NCI-H748 (cell line): ENCODE data around the gene SETD3.
A peak's percentile ranks its signal among the peaks of the same experiment; 100 is the strongest.

Experiments
- DNase-seq: peaks from one replicate; lab custom pipeline; 2025; ENCODE audit not compliant: unreplicated experiment; lab: John Stamatoyannopoulos, UW

SETD3 gene

DNA sequence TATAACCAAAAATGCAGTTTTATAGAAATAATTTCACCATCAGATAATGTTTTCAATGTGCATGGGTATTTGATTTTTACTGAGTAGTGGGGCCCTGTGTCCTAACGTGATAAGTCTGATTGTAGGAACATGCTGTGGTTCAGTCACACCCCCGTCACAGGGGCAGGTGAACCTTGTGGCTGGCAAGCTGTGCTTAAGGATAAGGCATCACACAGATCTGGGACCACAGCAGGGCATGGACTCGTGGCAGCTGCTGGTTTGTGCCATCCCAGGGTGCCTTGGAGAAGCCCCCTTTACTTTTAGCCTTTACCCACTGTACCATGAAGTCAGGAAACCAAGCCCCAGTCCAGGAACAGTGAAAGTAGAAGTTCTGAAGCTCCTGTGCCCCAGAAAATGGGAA is 17.2 kb upstream of the SETD3 start:
- DNase-seq: no peak

DNA sequence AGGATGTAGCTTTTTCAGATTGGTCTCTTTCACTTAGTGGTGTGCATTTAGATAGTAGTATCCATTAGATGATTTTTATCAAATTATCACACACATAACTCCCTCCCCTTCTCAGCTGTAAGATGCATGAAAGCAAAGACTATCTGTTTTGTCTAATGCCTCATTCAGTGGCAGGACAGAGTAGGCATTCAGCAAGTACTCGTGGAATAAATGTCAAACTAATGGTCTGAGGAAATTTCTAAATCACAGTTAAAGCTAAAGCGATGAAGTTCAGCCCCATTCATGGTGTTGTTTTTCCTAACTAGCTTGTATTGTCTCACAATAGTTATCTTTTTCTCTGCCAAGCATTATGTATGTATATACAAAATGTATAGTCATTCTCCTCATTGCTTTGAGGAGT is 16.7 kb upstream of the SETD3 start:
- no peak for DNase-seq

DNA sequence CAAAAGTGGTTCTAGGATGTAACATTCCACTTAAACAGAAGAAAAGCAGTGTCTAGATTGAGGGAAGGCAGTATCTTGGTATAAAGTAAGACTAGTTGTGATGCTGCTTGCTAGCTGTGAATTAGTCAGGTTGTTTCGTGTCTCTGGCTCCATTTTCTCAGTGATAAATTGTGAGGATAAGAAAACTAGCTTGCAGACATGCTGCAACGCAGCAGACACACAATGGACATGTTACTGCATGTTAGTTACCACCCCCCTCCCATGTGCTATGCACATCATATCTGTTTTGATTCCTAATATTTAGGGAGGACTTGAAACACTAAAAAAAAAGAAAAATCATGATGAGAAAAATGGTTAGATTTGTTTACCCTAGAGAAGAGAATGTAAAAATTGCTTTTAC is 3.4 kb upstream of the SETD3 start:
- no peak for DNase-seq

DNA sequence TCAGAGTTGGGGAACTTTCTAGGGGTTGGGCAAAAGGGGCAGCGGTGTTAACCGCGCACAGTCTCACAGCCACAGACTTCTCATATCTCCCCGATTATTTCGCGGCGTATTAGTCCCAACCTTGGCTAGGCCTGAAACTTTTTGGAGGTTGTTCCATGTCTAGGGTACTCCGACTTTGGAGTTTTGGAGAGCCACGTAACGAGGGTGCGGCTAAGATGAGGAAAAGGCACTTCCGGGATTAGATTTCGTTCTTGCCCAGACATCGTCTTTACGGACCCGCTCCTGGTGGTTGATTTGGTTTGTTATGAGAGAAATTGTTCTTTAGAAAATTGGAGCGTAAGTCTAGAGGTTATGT is 1.1 kb upstream of the SETD3 start:
- DNase-seq: peak; percentile 50

DNA sequence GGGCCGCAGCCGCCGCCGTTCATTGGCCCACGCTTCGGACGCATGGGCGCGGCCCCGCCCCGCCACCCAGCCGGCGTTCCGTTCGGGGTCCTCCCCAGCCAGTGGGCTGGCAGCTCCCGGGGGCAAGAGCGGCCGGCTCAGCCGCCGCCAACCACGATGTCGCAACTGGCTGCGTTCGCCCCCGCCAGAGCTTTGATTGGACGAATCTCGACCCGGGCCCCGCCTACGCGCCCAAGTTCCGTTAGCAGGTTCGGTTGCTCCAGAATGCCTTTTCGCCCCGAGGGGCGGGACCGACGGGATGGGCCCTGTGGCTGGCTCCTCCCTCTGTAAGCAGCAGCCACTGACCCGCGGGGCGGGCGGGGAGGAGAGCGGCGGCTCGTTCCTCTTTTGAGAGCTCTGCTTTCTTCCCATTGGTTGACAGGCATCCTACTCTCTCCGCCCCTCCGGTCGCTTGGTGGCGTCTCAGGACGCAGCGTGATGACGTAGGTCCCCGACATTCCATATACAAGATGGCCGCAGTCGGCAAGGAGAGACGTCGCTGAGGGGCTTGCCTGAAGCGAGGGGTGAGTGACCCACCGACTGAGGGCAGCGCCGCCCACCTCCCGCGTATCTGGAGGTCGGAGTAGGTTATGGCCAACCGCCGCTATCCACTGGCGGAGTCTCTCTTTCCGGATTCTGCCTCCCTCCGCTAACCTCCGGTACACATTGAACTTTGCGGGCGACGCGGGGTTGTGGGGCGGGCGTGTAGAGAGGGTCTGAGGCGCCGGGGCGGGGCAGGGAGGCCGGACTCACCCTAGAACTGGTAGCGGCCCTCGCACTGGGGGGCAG is 472 bp upstream of the SETD3 start, which contains the start of gene CCNK:
Gene CCNK (plus strand): TSS at position 493 of the 828 bp plus-strand sequence. CDS start 11,269 bp downstream, outside the sequence.
- peak; percentile 100 for DNase-seq

DNA sequence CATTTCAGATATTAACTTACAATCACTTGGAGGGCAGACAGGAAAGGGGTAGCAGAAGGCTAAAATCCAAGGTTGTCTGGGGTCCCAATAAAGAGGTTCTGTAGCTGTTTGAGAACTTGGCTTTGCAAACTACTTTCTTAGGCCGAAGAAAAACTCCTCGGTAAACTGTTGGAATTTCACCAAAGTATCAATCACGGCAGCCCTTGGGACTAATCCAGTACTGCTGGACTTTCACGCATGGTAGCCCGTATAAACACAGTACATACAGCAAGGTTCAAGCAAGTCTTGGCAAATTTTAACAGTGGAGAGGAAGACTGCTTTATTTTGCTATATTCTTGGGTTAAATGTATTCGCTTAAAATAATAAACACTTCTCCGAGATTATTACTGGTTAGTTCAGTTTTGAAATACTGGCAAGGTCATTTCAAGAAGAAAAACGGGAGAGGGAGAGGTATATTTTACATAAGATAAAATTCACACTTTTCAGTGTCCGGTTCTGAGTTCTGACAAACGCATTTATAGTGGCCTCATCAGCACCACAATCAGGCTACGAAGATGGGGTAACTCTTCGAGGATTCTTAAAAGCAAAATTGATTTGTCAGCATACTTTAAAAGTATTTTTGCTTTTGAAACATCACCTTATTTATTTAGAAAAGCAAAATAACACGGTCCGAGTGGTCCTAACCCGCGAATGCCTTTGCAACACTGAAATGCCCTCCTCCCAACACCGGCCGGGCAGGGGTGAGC is 1.3 kb downstream of the SETD3 start:
- DNase-seq: no peak

DNA sequence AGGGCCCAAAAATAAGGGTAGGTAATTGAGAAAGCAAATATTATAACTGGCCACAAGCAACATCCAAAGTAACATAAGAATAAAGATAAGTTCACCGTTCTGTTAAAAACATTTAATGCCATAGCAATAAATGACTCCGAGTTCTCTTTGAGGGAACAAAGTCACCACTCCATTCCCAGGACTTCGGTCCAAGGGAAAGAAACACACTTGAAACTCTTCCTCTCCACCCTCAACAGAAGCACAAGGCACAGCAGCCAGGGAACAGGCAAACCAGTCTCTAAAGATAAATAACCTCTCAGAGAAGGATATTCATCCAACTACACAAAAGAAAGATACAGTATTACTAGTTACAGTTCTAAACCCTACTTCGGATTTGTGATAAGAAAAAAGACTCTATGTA is 2.5 kb downstream of the SETD3 start:
- no peak for DNase-seq

DNA sequence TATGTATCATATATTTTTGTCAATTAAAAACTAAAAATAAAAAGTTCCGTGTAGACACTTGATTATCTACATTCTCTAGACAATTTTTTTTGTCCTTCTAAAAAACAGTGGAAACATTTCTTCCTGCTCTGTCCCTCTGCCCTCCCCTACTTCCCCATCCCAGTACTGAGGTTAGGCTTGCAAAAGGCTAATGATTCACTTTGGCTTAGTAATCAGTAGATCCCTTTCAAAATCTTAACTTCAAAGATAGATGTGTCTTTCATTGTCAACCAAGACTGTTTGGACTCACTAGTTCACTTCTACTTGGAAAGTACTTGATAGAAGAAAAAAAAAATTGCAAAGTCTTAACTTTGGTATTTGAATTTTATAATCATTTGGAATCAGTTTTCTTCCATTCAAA is 3.8 kb downstream of the SETD3 start:
- no peak for DNase-seq

DNA sequence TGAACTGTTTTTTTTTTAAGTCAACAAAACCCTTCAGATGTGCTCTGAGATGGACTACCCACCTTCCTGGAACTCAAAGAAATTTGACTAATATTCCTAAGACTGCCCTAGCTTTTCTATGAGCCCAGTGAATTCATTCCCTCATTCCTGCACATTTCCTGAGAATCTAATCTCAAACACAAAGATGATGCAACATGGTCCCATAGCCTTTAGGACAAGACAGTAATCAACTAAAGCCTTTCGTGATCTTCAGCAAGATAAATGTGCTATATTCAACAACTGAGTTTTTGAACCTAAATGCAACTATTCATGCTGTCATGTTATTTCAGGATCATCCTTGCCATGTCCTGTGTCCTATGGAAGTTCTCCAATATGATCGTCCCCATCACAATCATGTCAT is 5.0 kb downstream of the SETD3 start:
- no peak for DNase-seq

DNA sequence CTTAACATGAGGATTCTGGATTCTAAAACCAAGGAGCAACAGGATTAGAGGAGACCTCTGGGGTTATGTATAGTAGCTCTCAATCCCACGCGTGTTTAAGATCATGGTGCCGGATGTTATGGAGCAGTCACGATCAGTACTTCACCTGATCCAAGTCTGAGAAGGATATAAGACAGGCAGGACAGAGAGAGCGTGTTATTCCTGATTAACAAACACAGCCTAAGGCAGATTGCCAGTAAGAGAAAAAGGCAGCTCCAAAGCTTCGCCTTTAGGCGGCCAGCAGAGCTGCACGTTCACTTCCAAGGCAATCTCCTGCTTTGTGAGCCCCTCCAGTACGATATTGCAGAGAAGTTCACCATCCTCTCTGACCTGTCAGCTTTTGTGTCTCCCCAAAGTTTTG is 5.5 kb downstream of the SETD3 start:
- DNase-seq: no peak

DNA sequence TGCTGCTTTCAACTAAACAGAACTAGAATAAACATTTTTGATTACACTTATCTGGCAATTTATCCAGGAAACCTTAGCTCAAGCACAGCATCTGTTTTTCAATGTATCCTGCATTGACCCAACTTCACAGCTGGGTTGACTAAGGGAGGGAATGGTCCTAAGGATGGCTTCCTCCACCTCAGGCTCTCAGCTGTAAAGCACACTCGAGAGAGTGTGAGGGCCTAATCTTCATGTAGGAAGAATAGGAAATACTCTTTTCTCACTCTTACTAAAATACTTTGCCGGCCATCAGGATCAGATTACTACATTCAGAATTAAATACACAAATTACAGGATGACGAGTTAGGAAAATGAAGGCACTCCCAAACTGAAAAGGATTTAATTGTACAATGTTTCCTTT is 7.2 kb downstream of the SETD3 start:
- DNase-seq: no peak

DNA sequence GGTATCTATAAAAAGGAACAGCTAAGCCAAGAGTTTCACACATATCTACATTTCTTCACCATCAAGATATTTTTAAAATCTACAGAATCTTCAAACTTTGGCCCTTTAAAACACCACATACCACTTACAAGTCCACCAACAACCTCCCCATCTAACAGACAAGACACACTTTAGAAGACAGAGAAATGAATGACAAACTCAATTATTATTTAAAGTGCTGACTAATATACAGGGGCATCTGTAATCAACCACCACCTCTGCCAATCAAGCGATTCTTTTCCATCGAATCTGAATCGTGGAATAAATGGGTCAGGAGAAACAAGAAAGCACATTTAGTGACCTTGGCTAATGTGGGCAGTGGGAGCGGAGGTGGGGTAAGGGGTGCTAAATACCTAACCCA is 7.7 kb downstream of the SETD3 start:
- no peak for DNase-seq

DNA sequence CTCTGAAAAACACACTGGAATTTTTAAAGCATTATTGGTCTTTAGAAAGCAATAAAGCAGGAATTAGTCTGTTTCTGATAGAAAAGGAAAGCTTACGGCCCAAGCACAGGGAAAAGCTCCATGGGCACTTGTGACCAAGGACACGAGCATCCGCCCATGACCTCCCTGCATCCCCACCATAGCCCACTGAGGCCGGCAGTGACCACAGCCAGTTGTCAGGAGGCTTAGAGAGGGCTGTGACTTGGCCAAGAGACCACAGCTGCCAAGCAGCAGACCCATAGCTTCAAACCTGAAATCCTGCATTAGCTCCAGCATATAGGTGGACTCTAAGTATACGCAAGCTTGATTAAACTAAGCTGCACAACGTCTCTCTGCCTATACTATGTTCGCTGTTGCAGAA is 8.9 kb downstream of the SETD3 start:
- no peak for DNase-seq

DNA sequence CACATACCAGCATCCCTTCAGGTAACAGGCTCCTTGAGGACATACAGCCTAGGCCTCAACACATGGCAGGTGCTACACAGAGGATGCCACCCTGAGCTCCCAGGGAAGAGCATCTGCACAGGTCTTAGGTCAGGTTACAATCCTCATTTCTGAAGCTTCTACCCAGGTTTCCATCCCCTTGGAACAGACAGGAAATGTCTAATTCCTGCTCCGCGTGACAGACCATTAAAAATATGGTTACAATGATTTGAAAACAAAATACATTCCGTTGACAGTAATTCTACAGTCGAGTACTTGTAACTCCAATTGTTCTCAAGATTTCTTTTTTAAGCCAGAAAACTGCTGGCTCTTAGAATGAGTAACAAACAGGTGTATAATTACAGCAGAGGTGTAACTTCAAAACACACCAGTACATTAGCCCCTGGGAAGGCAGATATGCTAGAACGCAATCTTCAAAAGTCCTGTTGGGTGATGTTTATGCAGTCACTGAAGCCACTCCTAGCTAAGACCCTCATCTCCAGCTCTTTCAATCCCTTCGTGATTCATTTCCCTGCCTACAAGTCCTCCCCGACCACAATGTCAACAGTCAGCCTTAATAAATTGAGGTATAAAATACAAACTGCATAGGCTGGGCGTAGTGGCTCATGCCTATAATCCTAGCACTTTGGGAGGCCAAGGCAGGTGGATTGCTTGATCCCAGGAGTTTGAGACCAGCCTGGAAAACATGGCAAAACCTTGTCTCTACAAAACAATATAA is 11.6 kb downstream of the SETD3 start:
- no peak for DNase-seq

DNA sequence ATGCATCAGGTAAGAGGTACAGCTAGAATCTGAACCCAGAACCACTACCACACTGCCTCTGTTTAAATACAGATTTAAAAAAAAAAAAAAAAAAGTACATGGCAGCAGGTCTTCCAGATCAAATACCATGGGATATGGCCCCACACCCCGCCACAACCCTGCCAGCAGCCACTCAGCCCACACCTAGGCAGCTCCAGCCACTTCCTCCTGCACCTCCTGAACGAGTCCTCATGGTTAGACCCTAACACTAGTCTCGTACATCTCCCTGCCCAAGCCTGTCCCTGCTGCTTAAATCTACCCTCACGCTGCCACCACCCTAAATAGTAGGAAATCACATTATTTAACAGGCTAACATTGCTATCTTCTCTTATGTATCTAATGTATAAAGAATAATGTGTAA is 12.6 kb downstream of the SETD3 start:
- DNase-seq: no peak

DNA sequence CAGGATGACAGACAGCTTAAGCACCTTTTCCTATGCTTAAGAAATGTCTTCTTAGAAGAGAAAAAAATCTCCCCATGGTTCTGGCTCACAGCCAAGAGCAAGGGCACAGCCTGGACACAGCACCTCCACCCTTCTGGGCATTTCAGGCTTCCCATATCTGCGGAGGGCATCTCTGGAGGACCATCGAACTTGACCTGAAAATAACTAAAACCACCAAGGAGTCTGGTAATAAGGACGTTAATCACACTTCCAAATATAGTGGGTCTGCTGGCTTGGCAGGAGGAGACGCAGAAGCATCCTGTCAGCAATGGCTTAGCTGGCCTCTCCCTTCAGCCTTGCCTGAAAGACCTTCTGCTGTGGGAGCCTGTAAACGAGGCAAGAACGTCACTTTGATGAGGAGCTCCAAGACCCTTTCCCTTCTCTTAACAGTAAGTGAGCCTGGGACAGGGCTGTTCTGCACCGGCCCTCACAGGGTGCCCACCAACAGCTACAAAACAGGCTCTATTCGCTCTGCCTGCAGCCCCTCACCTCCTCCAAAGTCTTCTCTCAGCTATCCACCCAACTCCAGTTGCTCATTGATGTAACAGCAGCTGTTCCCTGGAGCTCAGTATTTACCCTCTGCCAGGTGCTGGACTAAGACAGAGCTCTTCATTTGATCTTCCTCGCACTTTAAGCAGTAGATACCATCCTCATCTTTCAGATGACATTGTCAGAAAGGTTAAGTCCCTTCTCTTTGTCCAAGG is 13.2 kb downstream of the SETD3 start:
- DNase-seq: no peak

DNA sequence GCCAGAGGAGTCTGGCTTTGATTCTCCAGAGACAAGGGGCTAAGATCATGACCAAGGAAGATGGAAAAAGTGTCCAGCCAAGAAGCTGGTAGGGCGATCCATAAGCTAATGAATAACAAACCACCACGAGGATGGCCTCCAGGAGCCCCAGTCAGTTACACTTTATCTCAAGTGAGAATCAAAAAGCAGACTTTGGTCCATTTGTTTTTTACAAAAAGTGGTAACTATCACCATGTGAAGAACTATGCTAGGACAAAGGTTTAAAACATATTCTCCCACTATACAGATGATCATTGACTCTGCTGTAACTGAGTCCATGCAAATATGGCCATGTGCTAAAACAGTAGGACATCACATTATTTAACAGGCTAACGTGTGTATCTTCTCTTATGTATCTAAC is 13.9 kb downstream of the SETD3 start:
- DNase-seq: no peak

DNA sequence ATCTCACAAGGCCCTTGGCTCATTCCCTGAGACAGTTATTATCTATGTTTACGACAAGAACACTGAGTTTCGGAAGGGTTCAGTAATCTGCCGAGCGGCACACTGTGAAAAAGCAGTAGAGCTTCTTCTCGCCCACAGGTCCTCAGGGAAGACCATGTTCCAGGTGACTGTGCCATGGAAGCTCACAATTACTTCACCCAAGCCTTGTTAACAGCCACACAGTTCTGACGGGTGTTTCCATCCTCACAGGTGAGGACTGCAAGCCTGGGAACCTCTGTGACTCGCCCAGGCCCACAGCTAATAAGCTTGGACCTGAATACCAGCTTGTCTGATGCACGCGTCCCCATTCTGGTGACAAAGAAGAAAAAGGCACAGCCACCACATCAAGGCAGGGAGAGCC is 15.4 kb downstream of the SETD3 start:
- DNase-seq: no peak

DNA sequence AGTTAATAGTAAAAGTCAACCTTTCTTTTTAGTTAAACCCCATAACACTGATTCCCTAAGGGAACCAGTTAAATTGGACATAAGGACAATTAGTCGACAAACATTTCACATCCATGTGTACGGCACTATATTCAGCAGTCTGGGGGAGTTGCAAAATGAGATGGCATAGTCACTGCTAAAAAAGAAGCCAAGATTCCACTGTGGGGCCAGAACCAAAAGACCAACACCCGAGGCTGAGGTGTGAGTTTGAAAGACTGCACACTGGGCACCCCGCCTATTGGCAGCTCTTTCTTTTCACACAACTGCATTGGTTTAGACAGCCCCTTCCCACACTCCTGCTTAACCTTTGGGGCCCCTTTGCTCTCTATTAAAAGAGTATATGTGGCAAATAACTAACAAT is 16.7 kb downstream of the SETD3 start:
- no peak for DNase-seq

DNA sequence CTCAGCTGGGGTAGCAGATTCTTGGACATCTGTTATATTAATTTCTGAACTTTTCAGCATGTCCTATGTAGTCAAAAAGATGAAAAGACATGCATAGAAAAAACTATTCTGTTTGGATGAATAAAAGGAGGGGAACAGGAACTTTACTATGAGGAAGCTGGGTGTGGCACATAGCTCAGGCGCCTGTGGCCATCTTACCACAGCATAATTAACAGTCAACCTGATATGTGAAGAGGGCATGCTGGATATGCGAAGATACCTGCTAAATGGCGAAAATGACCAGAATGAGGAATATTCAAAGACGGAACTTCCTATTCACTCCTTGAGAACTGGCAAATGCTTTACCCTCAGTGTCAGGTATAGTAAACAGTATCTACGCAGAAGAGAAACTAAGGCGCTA is 18.4 kb downstream of the SETD3 start:
- no peak for DNase-seq

DNA sequence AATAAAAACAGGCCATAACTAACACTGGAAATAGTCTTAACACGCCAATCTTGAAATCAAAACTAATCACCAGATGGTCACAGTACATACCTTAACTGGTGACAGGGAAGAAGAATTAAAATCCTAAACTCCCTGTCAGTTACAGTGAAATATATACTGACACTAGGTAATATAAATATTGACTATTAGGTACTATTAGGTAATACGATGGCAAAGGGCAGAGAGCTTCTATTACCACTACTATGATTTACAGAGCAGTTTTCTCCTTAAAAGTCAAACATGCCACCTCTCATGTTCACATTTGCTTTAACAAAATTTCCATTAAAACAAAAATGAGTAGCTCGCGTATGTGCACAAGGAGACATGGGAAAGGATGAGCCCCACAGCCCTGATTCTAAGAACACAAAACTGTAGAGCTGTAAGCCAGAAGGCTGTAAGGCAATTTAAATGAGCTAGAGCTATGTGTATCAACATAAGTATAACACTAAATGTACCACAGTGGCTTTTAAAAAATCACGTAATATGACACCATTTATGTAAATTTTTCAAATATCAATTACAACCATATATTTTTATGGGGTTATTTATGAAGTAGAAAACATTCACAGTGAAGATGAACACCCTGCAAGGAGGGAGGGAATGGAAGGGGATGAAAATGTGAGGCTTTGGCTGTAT is 19.1 kb downstream of the SETD3 start:
- no peak for DNase-seq
